Choroid plexus epithelial cell (primary cell): ENCODE measurements around the gene CPN2.

Experiments used
- DNase-seq: peaks from one replicate; pipeline ENCODE4 v3.0.0-alpha.2; 2010; ENCODE audit warnings: low read depth
- H3K4me3 ChIP-seq: 2 replicates; pipeline ENCODE4 v1.5.1; 2011; ENCODE audit warnings: low read depth, mild to moderate bottlenecking, control low read depth, low read length, moderate library complexity
- CTCF ChIP-seq: conservative IDR thresholded peaks from 2 replicates; pipeline ENCODE4 v1.5.1; 2011; ENCODE audit warnings: low read depth, mild to moderate bottlenecking, control low read depth, inconsistent platforms, low read length, moderate library complexity

The CPN2 gene

GRCh38 chr3:194346621-194347020 lies 4.5 kb downstream of the CPN2 start:
- TF ChIP-seq CTCF = no peak
- peak; percentile 74 for DNase-seq
- H3K4me3 ChIP-seq = no peak overlapping the region

- no peak for TF ChIP-seq CTCF
- no peak for DNase-seq
- no peak overlapping the region for H3K4me3 ChIP-seq
Measured at GRCh38 chr3:194346035-194346434, 5.1 kb downstream of the CPN2 start.

- H3K4me3 ChIP-seq = no peak overlapping the region
- peak; percentile 99 for TF ChIP-seq CTCF
- DNase-seq = peak; percentile 73
Measured at GRCh38 chr3:194344012-194344411, 7.1 kb downstream of the CPN2 start.

- no peak for TF ChIP-seq CTCF
- DNase-seq = no peak
- H3K4me3 ChIP-seq = no peak overlapping the region
Measured at GRCh38 chr3:194343561-194343893, 7.6 kb downstream of the CPN2 start.

- no peak for TF ChIP-seq CTCF
- H3K4me3 ChIP-seq = no peak overlapping the region
- no peak for DNase-seq
Measured at GRCh38 chr3:194342861-194343560, 8.1 kb downstream of the CPN2 start.

GRCh38 chr3:194340757-194341400 lies 10.2 kb downstream of the CPN2 start:
- TF ChIP-seq CTCF = no peak
- H3K4me3 ChIP-seq = no peak overlapping the region
- DNase-seq = no peak

GRCh38 chr3:194339840-194340239 lies 11.3 kb downstream of the CPN2 start:
- no peak for TF ChIP-seq CTCF
- H3K4me3 ChIP-seq = no peak overlapping the region
- no peak for DNase-seq
